ENCODE measurements around the gene AKT3. TPM values are rescaled to one million over a fixed set of nuclear protein-coding genes. Genes with fewer than 3 reads are reported as not detected.

The AKT3 gene
- total and polyA plus RNA-seq, 2 experiments from 2014 or later, result 3.5 to 13.0 TPM

GRCh38 chr1:243474136-243474881 is 375.7 kb downstream of the AKT3 start:
- H3K9me2 ChIP-seq (replicated peaks; ENCODE audit: insufficient read depth), result no peaks in the 10 kb centered on the region
- peak overlapping the region; percentile 68 for H3K4me2 ChIP-seq
- H4K20me1 ChIP-seq (ENCODE audit: insufficient read depth, poor library complexity, severe bottlenecking), result no peaks in the 10 kb centered on the region
- H3K9me3 ChIP-seq (ENCODE audit: low read depth), result no peaks in the 10 kb centered on the region
- TF ChIP-seq CTCF (IDR thresholded peaks at IDR 0.05; ENCODE audit: poor library complexity) (no peak), EZH2 (IDR thresholded peaks at IDR 0.05; ENCODE audit: borderline replicate concordance) (no peak), EZH2phosphoT487 (IDR thresholded peaks at IDR 0.05; ENCODE audit: low read depth, severe bottlenecking, unreplicated experiment) (no peak)
- H3K27me3 ChIP-seq, result no peaks in the 10 kb centered on the region
- no peak overlapping the region for H3K4me3 ChIP-seq
- 90% methylated on average over 55 of the region's 55 CpGs for WGBS (ENCODE audit: low lambda C conversion rate, missing lambda C conversion rate)
- no peaks in the 10 kb centered on the region for H3K79me2 ChIP-seq
- no peaks in the 10 kb centered on the region for H3K4me1 ChIP-seq (ENCODE audit: insufficient read depth)
- H3K27ac ChIP-seq, result no peak overlapping the region
- H2AFZ ChIP-seq, result no peak overlapping the region
- no peaks in the 10 kb centered on the region for H3K36me3 ChIP-seq (replicated peaks; ENCODE audit: insufficient read depth, low read depth)
- DNase-seq (ENCODE audit: low spot score), result no peak

GRCh38 chr1:243473227-243474135 is 376.6 kb downstream of the AKT3 start:
- no peaks in the 10 kb centered on the region for H3K36me3 ChIP-seq (replicated peaks; ENCODE audit: insufficient read depth, low read depth)
- 65% methylated on average over 12 of the region's 12 CpGs for WGBS (ENCODE audit: low lambda C conversion rate, missing lambda C conversion rate)
- no peaks in the 10 kb centered on the region for H4K20me1 ChIP-seq (ENCODE audit: insufficient read depth, poor library complexity, severe bottlenecking)
- no peaks in the 10 kb centered on the region for H3K79me2 ChIP-seq
- TF ChIP-seq EZH2 (IDR thresholded peaks at IDR 0.05; ENCODE audit: borderline replicate concordance), result no peak
- no peak for TF ChIP-seq EZH2phosphoT487 (IDR thresholded peaks at IDR 0.05; ENCODE audit: low read depth, severe bottlenecking, unreplicated experiment)
- no peak for TF ChIP-seq CTCF (IDR thresholded peaks at IDR 0.05; ENCODE audit: poor library complexity)
- no peaks in the 10 kb centered on the region for H3K9me3 ChIP-seq (ENCODE audit: low read depth)
- H3K4me2 ChIP-seq, result peak overlapping the region; percentile 68
- no peaks in the 10 kb centered on the region for H3K27me3 ChIP-seq
- H2AFZ ChIP-seq, result peak overlapping the region; percentile 13
- H3K4me1 ChIP-seq (ENCODE audit: insufficient read depth), result no peaks in the 10 kb centered on the region
- no peak overlapping the region for H3K4me3 ChIP-seq
- H3K27ac ChIP-seq, result peak overlapping the region; percentile 36
- no peak for DNase-seq (ENCODE audit: low spot score)
- H3K9me2 ChIP-seq (replicated peaks; ENCODE audit: insufficient read depth), result no peaks in the 10 kb centered on the region

- H3K9me2 ChIP-seq (replicated peaks; ENCODE audit: insufficient read depth), result no peaks in the 10 kb centered on the region
- no peak overlapping the region for H3K4me2 ChIP-seq
- H3K4me3 ChIP-seq, result no peak overlapping the region
- WGBS (ENCODE audit: low lambda C conversion rate, missing lambda C conversion rate), result 91% methylated on average over 3 of the region's 3 CpGs
- no peaks in the 10 kb centered on the region for H3K9me3 ChIP-seq (ENCODE audit: low read depth)
- H2AFZ ChIP-seq, result no peak overlapping the region
- no peaks in the 10 kb centered on the region for H3K79me2 ChIP-seq
- H3K36me3 ChIP-seq (replicated peaks; ENCODE audit: insufficient read depth, low read depth), result no peaks in the 10 kb centered on the region
- no peaks in the 10 kb centered on the region for H3K27me3 ChIP-seq
- H3K4me1 ChIP-seq (ENCODE audit: insufficient read depth), result no peaks in the 10 kb centered on the region
- TF ChIP-seq EZH2 (IDR thresholded peaks at IDR 0.05; ENCODE audit: borderline replicate concordance), result no peak
- TF ChIP-seq EZH2phosphoT487 (IDR thresholded peaks at IDR 0.05; ENCODE audit: low read depth, severe bottlenecking, unreplicated experiment), result no peak
- TF ChIP-seq CTCF (IDR thresholded peaks at IDR 0.05; ENCODE audit: poor library complexity), result no peak
- no peak for DNase-seq (ENCODE audit: low spot score)
- H3K27ac ChIP-seq, result no peak overlapping the region
- no peaks in the 10 kb centered on the region for H4K20me1 ChIP-seq (ENCODE audit: insufficient read depth, poor library complexity, severe bottlenecking)
Measured at GRCh38 chr1:243471754-243472745, 378.0 kb downstream of the AKT3 start.
